Esophagus muscularis mucosa (tissue), 3 donors: Measurements from ENCODE around the gene C1QB.

Source experiments
- POLR2A ChIP-seq: fragments of 450-650 bp; IDR thresholded peaks from one replicate; pipeline ENCODE4 v1.6.1; 2017; ENCODE audit warnings: antibody characterized with exemption, moderate library complexity, mild to moderate bottlenecking, low read depth
- POLR2AphosphoS5 ChIP-seq, 2 donors: sonication (generic); formaldehyde crosslinking; IDR thresholded peaks; one replicate each; pipeline ENCODE4 v1.6.1; 2017; ENCODE audit warnings: antibody characterized with exemption in 2 of 2
- TF ChIP-seq, protein P1 (sequence below), 3 experiments: fragments of 200-600 bp in 2 of 3; fragments of 450-650 bp in 1 of 3; sonication (generic) in 2 of 3; IDR thresholded peaks; one replicate each; pipeline ENCODE4 v1.5.1; 2017 to 2019; ENCODE audit warnings: antibody characterized with exemption in 3 of 3, mild to moderate bottlenecking in 2 of 3, moderate library complexity in 1 of 3

DNA sequence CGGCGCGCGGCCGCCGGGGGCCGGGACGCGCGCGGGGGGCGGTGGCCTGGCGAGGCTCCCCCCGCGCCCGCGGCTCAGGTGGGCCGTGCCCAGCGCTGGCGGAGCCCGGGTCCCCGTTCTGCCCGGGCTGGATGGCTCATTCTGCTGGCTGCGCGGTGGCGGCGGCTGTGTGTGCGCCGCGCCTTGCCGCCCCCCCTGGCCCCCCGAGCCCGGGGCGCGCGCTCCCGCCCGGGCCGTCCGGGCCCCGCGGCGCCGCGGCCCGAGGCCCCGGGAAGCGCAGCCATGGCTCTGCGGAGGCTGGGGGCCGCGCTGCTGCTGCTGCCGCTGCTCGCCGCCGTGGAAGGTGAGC lies 57.6 kb downstream of the C1QB start, which contains the start of gene EPHB2:
- TF ChIP-seq, protein P1, sequence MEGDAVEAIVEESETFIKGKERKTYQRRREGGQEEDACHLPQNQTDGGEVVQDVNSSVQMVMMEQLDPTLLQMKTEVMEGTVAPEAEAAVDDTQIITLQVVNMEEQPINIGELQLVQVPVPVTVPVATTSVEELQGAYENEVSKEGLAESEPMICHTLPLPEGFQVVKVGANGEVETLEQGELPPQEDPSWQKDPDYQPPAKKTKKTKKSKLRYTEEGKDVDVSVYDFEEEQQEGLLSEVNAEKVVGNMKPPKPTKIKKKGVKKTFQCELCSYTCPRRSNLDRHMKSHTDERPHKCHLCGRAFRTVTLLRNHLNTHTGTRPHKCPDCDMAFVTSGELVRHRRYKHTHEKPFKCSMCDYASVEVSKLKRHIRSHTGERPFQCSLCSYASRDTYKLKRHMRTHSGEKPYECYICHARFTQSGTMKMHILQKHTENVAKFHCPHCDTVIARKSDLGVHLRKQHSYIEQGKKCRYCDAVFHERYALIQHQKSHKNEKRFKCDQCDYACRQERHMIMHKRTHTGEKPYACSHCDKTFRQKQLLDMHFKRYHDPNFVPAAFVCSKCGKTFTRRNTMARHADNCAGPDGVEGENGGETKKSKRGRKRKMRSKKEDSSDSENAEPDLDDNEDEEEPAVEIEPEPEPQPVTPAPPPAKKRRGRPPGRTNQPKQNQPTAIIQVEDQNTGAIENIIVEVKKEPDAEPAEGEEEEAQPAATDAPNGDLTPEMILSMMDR (IDR thresholded peaks at IDR 0.05): no peak
- TF ChIP-seq POLR2A (no peak), POLR2AphosphoS5 (IDR thresholded peaks at IDR 0.05) (no peak)
